GDM1 (cell line): ENCODE results near the gene SREK1.
"Not testable (repeated sequence)": the region's sequence is repeated elsewhere in the genome, so short reads cannot be mapped to it uniquely, and the experiment has no call there.

Source experiments
- DNase-seq: peaks from one replicate; lab custom pipeline; 2025; lab: John Stamatoyannopoulos, UW

SREK1 gene

DNA sequence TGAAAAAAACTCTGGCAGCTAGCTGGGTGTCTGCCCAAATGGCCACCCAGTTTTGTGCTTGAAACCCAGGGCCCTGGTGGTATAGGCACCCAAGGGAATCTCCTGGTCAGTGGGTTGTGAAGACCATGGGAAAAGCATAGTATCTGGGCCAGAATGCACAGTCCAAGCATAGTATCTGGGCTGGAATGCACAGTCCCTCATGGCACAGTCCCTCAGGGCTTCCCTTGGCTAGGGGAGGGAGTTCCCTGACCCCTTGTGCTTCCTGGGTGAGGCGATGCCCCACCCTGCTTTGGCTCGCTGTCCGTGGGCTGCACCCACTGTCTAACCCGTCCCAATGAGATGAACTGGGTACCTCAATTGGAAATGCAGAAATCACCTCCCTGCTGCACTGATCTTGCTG is 78.8 kb downstream of the SREK1 start:
- DNase-seq: not testable (repeated sequence)

DNA sequence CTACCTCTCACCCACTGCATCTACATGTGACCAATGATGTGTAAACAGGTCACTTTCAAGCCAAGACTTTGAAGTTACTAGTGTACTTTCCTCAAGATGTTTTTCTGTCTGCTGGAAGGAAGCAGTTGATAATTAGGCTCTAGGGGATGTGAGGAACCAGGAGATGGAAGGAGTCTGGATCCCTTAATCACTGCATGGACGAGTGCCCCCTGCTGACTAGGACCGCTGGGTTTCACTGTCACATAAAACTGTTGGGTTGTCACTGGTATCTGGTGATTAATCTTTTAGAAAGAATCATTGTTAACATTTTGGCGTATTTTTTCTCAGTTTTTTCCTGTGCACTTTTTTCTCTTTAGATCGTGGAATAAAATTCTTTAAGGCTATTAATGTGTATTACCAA is 79.5 kb downstream of the SREK1 start:
- no peak for DNase-seq

DNA sequence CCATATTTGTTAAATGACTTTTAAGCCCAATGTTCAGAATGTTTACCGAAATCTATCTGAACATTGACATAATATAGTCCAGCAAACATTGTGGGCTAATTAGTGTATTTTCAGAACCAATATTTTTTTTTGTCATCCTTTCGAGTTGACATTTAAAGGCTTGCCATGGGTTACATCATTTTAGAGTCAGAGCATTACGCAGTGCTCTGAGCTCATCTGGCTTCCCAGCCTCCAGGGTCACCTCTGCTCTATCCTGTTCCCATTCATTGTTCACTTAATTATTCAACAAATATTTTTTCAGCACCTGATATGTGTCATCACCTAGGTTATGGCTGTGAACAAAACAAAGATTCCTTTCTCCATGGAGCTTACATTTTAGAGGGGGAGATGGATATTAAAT is 80.2 kb downstream of the SREK1 start:
- no peak for DNase-seq

DNA sequence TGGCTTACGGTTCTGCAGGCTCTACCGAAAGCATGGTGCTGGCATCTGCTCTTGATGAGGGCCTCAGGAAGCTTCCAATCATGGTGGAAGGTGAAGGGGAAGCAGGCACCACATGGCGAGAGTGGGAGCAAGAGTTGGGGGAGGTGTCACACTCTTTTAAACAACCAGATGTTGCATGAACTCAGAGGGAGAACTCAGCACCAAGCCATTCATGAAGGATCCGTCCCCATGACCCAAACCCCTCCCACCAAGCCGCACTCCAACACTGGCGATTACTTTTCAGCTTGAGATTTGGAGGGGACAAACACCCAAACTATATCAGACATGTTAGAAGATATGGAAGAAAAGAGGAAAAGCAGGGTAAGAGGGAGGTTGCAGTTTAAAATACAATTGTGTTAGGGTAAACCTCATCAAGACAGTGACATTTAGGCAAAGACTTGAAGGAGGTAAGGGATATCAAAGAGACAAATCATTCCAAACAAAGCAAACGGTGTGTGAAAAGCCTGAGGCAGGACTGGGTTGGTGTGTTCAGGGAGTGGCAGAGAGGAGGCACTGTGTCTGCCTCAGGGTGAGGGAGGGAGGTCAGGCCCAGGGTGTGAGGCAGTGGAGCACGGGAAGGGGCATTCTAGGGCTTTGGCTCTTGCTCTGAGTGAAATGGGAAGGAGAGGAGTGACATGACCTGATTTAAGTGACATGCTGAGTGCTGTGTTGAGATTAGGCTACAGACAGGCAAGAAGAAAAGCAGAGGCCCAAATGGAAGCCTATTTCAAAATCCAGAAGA is 80.9 kb downstream of the SREK1 start:
- DNase-seq: no peak

DNA sequence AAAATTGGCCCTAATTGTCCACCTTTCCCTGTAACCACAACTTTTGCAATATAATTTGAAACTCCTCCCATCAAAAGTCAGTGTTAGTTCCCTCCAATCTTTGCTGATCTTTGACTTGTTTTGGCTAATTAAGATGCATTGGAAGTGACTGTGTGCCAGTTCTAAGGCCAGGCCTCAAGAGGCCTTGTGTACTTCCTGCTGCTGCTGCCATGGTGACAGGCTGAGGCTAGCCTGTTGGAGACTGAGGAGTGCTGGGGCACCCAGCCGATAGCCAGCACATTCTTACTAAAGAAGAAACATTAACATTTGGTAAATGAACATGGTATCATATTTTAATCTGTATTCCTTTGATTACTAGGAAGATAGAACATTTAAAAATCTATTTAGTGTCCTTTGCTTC is 86.5 kb downstream of the SREK1 start:
- DNase-seq: no peak

DNA sequence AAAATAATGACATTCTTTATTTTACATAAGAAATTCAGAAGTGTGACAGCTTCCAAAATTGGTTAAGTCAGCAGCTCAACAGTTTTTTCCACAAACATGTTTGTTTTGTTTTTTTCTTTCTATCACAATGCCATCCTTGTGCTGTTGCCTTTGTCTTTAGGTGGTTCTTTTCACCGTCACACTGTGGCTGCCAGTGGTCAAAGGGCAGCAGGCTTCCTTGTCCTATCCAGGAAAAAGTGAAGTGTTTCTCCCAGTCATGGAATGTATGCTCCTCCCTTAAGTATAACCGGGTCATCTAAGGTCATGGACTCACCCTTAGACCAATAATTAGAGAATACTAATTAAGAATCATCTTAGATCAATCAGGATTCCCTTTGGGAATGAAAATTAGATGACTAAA is 87.4 kb downstream of the SREK1 start:
- DNase-seq: no peak

DNA sequence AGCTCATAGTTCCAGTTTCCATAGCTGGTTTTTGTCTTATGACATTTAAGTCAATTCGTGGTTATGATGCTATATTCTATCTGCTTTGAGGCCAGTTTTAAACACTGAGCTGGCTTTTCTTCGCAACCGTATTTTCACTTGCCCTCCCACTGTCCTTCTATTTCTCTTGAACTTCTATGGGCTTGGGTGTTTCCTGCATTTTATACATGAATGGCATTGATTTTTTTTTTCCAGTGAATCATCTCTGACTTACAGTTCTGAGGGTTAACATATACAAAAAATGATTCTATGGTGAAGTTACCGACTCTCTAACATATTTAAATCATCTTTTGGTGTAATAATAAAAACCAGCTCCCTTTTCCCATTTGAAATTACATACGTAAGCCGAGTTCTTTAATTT is 88.2 kb downstream of the SREK1 start:
- no peak for DNase-seq

DNA sequence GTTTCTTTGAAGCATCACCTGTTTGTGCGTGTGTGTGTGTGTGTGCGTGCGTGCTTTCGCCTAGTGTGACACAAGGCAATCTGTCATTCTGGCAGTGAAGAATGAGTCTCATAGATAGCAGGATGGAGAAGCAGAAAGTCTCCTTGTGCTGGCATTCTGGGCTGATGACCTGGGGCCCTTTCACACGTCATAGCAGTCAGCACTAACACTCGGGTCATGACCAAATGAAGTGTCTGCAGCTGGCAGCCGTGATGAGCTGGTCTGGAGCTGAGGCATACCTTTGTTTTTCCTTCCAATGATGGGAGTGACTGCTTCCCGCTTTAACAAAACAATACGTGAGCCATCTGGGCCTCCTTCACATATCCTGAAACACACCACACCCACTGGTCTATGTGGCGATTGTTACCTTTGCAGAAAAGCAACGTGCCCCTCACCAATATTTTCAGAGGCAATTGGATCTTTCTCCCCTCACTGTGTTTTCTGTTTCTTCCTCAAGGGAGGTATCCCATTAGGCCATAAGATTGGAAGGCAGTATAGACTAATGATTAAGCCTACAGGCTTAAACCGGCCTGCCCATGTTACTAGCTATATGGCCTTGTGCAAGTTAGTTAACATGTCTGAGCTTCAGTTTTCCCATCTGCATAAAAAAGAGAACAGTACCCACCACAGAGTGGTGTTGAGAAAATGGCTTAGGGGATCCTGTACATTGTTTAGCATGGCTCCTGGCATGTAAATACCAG is 88.8 kb downstream of the SREK1 start:
- DNase-seq: no peak
